Epithelial cell of esophagus (primary cell): ENCODE results near the gene CFAP45.

ENCODE experiments used
- DNase-seq: peaks from one replicate; pipeline ENCODE4 v3.0.0; 2010; ENCODE audit warnings: low read depth
- H3K4me3 ChIP-seq: 2 replicates; pipeline ENCODE4 v1.5.1; 2011; ENCODE audit warnings: mild to moderate bottlenecking, low read length, control low read depth
- CTCF ChIP-seq: IDR thresholded peaks from 2 replicates; pipeline ENCODE4 v1.5.1; 2011; ENCODE audit warnings: low read depth, mild to moderate bottlenecking, low read length, control low read depth, inconsistent platforms; ENCODE audit not compliant: insufficient read depth; ENCODE audit errors: missing control alignments

CFAP45 gene

GRCh38 chr1:159839116-159839849 lies 60.7 kb downstream of the CFAP45 start:
- no peak overlapping the region for H3K4me3 ChIP-seq

GRCh38 chr1:159838715-159839114 lies 61.2 kb downstream of the CFAP45 start:
- no peak for DNase-seq
- H3K4me3 ChIP-seq: no peak overlapping the region
- TF ChIP-seq CTCF: no peak

More at GRCh38 chr1:159839116-159839849, 60.7 kb downstream of the CFAP45 start:
- TF ChIP-seq CTCF: no peak
- no peak for DNase-seq

GRCh38 chr1:159835862-159836525 lies 64.0 kb downstream of the CFAP45 start:
- TF ChIP-seq CTCF: no peak
- DNase-seq: no peak
- no peak overlapping the region for H3K4me3 ChIP-seq

- no peak overlapping the region for H3K4me3 ChIP-seq
- no peak for DNase-seq
- TF ChIP-seq CTCF: no peak
Observed at GRCh38 chr1:159835356-159835755, 64.6 kb downstream of the CFAP45 start.

DNA sequence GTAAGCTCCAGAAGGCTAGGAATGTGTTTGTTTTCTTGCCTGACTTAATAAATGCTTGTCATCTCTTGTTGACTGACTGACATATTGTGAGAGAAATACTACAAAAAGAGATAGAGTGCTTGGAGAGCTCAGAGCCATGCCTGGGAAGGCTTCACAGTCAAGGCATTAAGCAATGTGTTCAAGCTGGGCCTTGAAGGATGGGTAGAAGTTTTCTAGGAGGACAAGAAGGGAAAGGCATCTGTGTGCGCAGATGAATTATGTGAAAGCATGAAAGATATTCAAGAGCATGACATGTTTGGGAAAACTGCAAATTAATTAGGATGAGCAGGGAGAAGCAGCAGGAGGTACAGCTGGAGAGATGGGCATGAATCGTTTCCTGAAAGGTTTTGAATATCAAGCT lies 67.7 kb downstream of the CFAP45 start:
- no peak for TF ChIP-seq CTCF
- no peak overlapping the region for H3K4me3 ChIP-seq
- DNase-seq: no peak

GRCh38 chr1:159831412-159832141 lies 68.4 kb downstream of the CFAP45 start:
- no peak overlapping the region for H3K4me3 ChIP-seq
- TF ChIP-seq CTCF: no peak

More at GRCh38 chr1:159831412-159832141, 68.4 kb downstream of the CFAP45 start:
- DNase-seq: no peak
